Endothelial cell of umbilical vein (primary cell): ENCODE measurements around the gene GNAS. TPM values are rescaled to one million over a fixed set of nuclear protein-coding genes. Genes with fewer than 3 reads are reported as not detected.

Experiments
- BruUV-seq: library from RNA; stranded (reverse); fragments of 400-500 nt; replicated peaks from 2 replicates; lab custom pipeline; 2021; lab: Mats Ljungman, UMichigan
- CTCF ChIA-PET: fragments of 300-600, 350-600 bp; sonication (Branson Sonifier 250); formaldehyde crosslinking; loops from one replicate; lab custom pipeline; 2021; ENCODE audit warnings: antibody characterized with exemption, inconsistent platforms; lab: Charles Lee
- POLR2A ChIA-PET: fragments of 300-600, 350-600 bp; sonication (Branson Sonifier 250); formaldehyde crosslinking; loops from one replicate; lab custom pipeline; 2021; ENCODE audit warnings: antibody characterized with exemption, inconsistent platforms; lab: Charles Lee
- DNase-seq: peaks from one replicate; pipeline ENCODE4 v3.0.0-alpha.2; 2011; ENCODE audit warnings: low read depth, low spot score
- FAIRE-seq: peaks from 2 replicates; lab custom pipeline; 2011; peaks lifted over from hg19 to GRCh38; lab: Jason Lieb, UNC
- H2AFZ ChIP-seq: 2 replicates; pipeline ENCODE4 v1.6.0; 2012; ENCODE audit warnings: low read depth, low read length, control low read depth, inconsistent platforms
- H3K27ac ChIP-seq: 2 replicates; pipeline ENCODE4 v1.5.1; 2011; ENCODE audit warnings: low read depth, mild to moderate bottlenecking, control low read depth, low read length, moderate library complexity; ENCODE audit not compliant: insufficient read depth
- H3K27me3 ChIP-seq, 2 experiments: 2 replicates each; pipeline versions ENCODE4 v1.6.0 to v1.6.1; 2011; ENCODE audit warnings: low read length in 2 of 2, mixed read lengths in 1 of 2; ENCODE audit not compliant: control insufficient read depth in 2 of 2, insufficient read depth in 2 of 2
- H3K36me3 ChIP-seq, 2 experiments: 2 replicates in 1 of 2; 3 replicates in 1 of 2; pipeline ENCODE4 v1.5.1; 2011; ENCODE audit warnings: low read length in 2 of 2, mild to moderate bottlenecking in 1 of 2, moderate library complexity in 1 of 2; ENCODE audit not compliant: control insufficient read depth in 2 of 2, insufficient read depth in 2 of 2; ENCODE audit errors: extremely low read depth in 1 of 2
- H3K4me1 ChIP-seq: 3 replicates; pipeline ENCODE4 v1.5.1; 2011; ENCODE audit warnings: mild to moderate bottlenecking, low read length; ENCODE audit not compliant: control insufficient read depth, insufficient read depth; ENCODE audit errors: extremely low read depth
- H3K4me2 ChIP-seq: 2 replicates; pipeline ENCODE4 v1.6.1; 2011; ENCODE audit warnings: low read length, control low read depth, mixed read lengths; ENCODE audit not compliant: insufficient read depth
- H3K4me3 ChIP-seq, 3 experiments: fragments of 200-600 bp in 1 of 3; sonication (generic), shearing (Covaris generic) in 1 of 3; replicated peaks in 1 of 3; 2 replicates each; pipeline ENCODE4 v1.5.1; 2011 to 2016; ENCODE audit warnings: control low read depth in 3 of 3, low read length in 3 of 3, mild to moderate bottlenecking in 2 of 3, inconsistent platforms in 1 of 3, low read depth in 1 of 3, moderate library complexity in 1 of 3; ENCODE audit not compliant: insufficient read depth in 1 of 3
- H3K79me2 ChIP-seq: 2 replicates; pipeline ENCODE4 v1.6.0; 2012; ENCODE audit warnings: low read length, inconsistent platforms; ENCODE audit not compliant: control insufficient read depth, insufficient read depth
- H3K9ac ChIP-seq: replicated peaks from 2 replicates; pipeline ENCODE3; 2011; ENCODE audit warnings: low read length, control low read depth; ENCODE audit not compliant: insufficient read depth; ENCODE audit errors: extremely low read depth
- H3K9me1 ChIP-seq: replicated peaks from 3 replicates; pipeline ENCODE4 v1.6.0; 2011; ENCODE audit warnings: mild to moderate bottlenecking, low read length; ENCODE audit not compliant: control insufficient read depth, insufficient read depth; ENCODE audit errors: extremely low read depth
- H3K9me3 ChIP-seq: replicated peaks from 2 replicates; pipeline ENCODE4 v1.5.1; 2012; ENCODE audit warnings: low read length, inconsistent platforms; ENCODE audit not compliant: control insufficient read depth, insufficient read depth
- H4K20me1 ChIP-seq: replicated peaks from 2 replicates; pipeline ENCODE3; 2011; ENCODE audit warnings: mild to moderate bottlenecking, low read length; ENCODE audit not compliant: control insufficient read depth, insufficient read depth; ENCODE audit errors: extremely low read depth
- CTCF ChIP-seq, 2 donors: IDR thresholded peaks; 1 replicate in 1 of 2; 2 replicates in 1 of 2; pipeline ENCODE4 v1.5.1; 2011; ENCODE audit warnings: low read length in 2 of 2, mild to moderate bottlenecking in 2 of 2, moderate library complexity in 2 of 2, control low read depth in 1 of 2, inconsistent platforms in 1 of 2, low read depth in 1 of 2; ENCODE audit not compliant: insufficient read depth in 1 of 2; ENCODE audit errors: extremely low read depth in 1 of 2
- EZH2 ChIP-seq: IDR thresholded peaks from 2 replicates; pipeline ENCODE4 v1.6.1; 2012; ENCODE audit warnings: borderline replicate concordance, low read depth, mild to moderate bottlenecking, moderate library complexity, low read length, inconsistent platforms; ENCODE audit not compliant: severe bottlenecking
- FOS ChIP-seq: IDR thresholded peaks from 2 replicates; pipeline ENCODE4 v1.6.1; 2011; ENCODE audit warnings: mild to moderate bottlenecking, low read length, moderate library complexity, borderline replicate concordance; ENCODE audit not compliant: insufficient read depth
- GATA2 ChIP-seq: IDR thresholded peaks from 2 replicates; pipeline ENCODE4 v1.7.0; 2011; ENCODE audit warnings: low read depth, mild to moderate bottlenecking, moderate library complexity, mixed read lengths, low read length; ENCODE audit not compliant: insufficient read length, insufficient read depth
- JUN ChIP-seq: IDR thresholded peaks from 2 replicates; pipeline ENCODE4 v1.6.1; 2011; ENCODE audit warnings: borderline replicate concordance, low read depth; ENCODE audit not compliant: insufficient read length, insufficient read depth
- MAX ChIP-seq: IDR thresholded peaks from 2 replicates; pipeline ENCODE4 v1.6.1; 2011; ENCODE audit not compliant: insufficient read depth, insufficient read length
- MYC ChIP-seq: IDR thresholded peaks from one replicate; pipeline ENCODE4 v1.6.1; 2011; ENCODE audit warnings: mild to moderate bottlenecking, low read depth, low read length
- POLR2A ChIP-seq: IDR thresholded peaks from 2 replicates; pipeline ENCODE4 v1.6.1; 2012; ENCODE audit warnings: low read depth, mild to moderate bottlenecking, control low read depth, low read length
- POLR2AphosphoS5 ChIP-seq: IDR thresholded peaks from 2 replicates; pipeline ENCODE4 v1.6.1; 2012; ENCODE audit warnings: low read depth, mild to moderate bottlenecking, control low read depth, low read length, moderate library complexity; ENCODE audit not compliant: insufficient read depth
- dilution Hi-C: fragments of 300-500 bp; cut with MboI; formaldehyde crosslinking; loops from one replicate; pipeline ENCODE4 v1.15.0; 2019; ENCODE audit warnings: low sequenced_read_pairs; ENCODE audit not compliant: extremely low pct_ligation_motif_present
- intact Hi-C: fragments of 100-400 bp; cut with micrococcal nuclease; formaldehyde crosslinking; loops from one replicate; pipeline ENCODE4 v1.10.0; 2022
- polyA plus RNA-seq, 4 experiments: library from polyadenylated mRNA; depleted of rRNA in 3 of 4; stranded (reverse) in 3 of 4; unstranded in 1 of 4; fragments of >200 nt; gene quantifications; 2 replicates each; pipeline versions ENCODE4 v1.2.1 to v1.2.3, GENCODE V29; 2011 to 2012; ENCODE audit warnings: missing spikeins in 1 of 4
- total RNA-seq: library from RNA; stranded (reverse); gene quantifications from 2 replicates; pipeline ENCODE4 v1.2.3, GENCODE V29; 2021

Gene GNAS
- total and polyA plus RNA-seq, 2 donors (not counting 3 experiments of a cell fraction or from before 2014, with no cell fraction given) = 1,141 to 1,882 TPM

DNA sequence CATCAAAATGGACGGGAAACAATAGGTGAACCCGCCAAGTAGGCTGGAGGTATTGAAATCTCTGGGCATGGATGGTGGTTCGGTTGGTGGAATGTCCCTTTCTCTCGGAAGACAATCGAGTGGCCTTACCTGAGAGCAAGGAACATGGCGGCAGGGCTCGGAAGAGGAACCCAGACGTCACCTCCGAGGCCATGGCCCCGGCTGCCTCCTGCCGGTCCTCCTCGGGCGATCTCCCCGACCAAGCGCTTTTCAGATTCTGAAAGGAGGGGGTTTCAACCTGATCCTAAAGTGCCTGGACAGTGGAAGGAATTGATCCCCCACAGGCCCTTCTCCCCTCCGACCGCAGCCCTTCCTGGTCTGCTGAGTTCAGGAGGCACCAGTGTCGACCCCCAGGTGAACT lies 49.0 kb upstream of the GNAS start:
- intact Hi-C loops (no loop called here), dilution Hi-C loops (no loop called here)
- ChIA-PET CTCF (no interaction called here), POLR2A (no interaction called here)
- H3K27ac ChIP-seq = no peak overlapping the region
- no TSS peak for BruUV-seq
- DNase-seq (no peak), FAIRE-seq (no peak)
- no peak for TF ChIP-seq JUN
- no peak for TF ChIP-seq EZH2
- TF ChIP-seq POLR2AphosphoS5 = no peak
- no peak for TF ChIP-seq FOS
- no peak for TF ChIP-seq GATA2
- TF ChIP-seq CTCF (IDR thresholded peaks at IDR 0.05; ENCODE audit: extremely low read depth in 1 of 2, insufficient read depth in 1 of 2, low read depth in 1 of 2, low read length in 2 of 2) = no peak
- no peak for TF ChIP-seq MYC
- TF ChIP-seq POLR2A = no peak
- no peak for TF ChIP-seq MAX
- no peaks in the 10 kb centered on the region for H3K36me3 ChIP-seq
- H2AFZ ChIP-seq = no peak overlapping the region
- no peaks in the 10 kb centered on the region for H3K79me2 ChIP-seq
- no peaks in the 10 kb centered on the region for H3K4me1 ChIP-seq
- H3K9me3 ChIP-seq = no peaks in the 10 kb centered on the region
- H3K9me1 ChIP-seq = no peaks in the 10 kb centered on the region
- H3K27me3 ChIP-seq = no peaks in the 10 kb centered on the region
- H3K9ac ChIP-seq = no peak overlapping the region
- H3K4me3 ChIP-seq = no peak overlapping the region
- H4K20me1 ChIP-seq = no peaks in the 10 kb centered on the region
- H3K4me2 ChIP-seq = no peak overlapping the region
